MM.1S (cell line): Measurements from ENCODE around the gene FGF21.

Source experiments
- DNase-seq: peaks from one replicate; pipeline ENCODE4 v3.0.0-alpha.2; 2015
- H2AFZ ChIP-seq: fragments of 300-600 bp; sonication (generic); 2 replicates; pipeline ENCODE4 v1.6.0; 2016; ENCODE audit warnings: antibody characterized with exemption, low read length
- H3F3A ChIP-seq: fragments of 300-600 bp; sonication (generic); 2 replicates; pipeline ENCODE4 v1.6.1; 2016; ENCODE audit warnings: mild to moderate bottlenecking, antibody characterized with exemption, low read length, moderate library complexity, mixed read lengths; ENCODE audit not compliant: insufficient read depth
- H3K27ac ChIP-seq: fragments of 300-600 bp; sonication (generic); 2 replicates; pipeline ENCODE4 v1.5.1; 2016; ENCODE audit warnings: mild to moderate bottlenecking, low read length
- H3K27me3 ChIP-seq: fragments of 300-600 bp; sonication (generic); replicated peaks from 2 replicates; pipeline ENCODE4 v1.6.0; 2016; ENCODE audit warnings: low read length; ENCODE audit not compliant: insufficient read depth
- H3K36me3 ChIP-seq: fragments of 300-600 bp; sonication (generic); replicated peaks from 2 replicates; pipeline ENCODE4 v1.6.1; 2016; ENCODE audit warnings: mild to moderate bottlenecking, low read length, mixed read lengths; ENCODE audit not compliant: insufficient read depth
- H3K4me1 ChIP-seq: fragments of 300-600 bp; sonication (generic); 2 replicates; pipeline ENCODE4 v1.6.1; 2016; ENCODE audit warnings: low read length, mixed read lengths
- H3K4me2 ChIP-seq: fragments of 300-600 bp; sonication (generic); 2 replicates; pipeline ENCODE4 v1.6.0; 2016; ENCODE audit warnings: low read depth, low read length
- H3K4me3 ChIP-seq: fragments of 300-600 bp; sonication (generic); 2 replicates; pipeline ENCODE4 v1.5.1; 2016; ENCODE audit warnings: low read length, mixed read lengths
- H3K79me2 ChIP-seq: fragments of 300-600 bp; sonication (generic); 2 replicates; pipeline ENCODE4 v1.6.1; 2016; ENCODE audit warnings: mixed run types, low read length, mixed read lengths
- H3K9ac ChIP-seq: fragments of 300-600 bp; sonication (generic); 2 replicates; pipeline ENCODE4 v1.6.1; 2016; ENCODE audit warnings: low read length, mixed read lengths
- H3K9me2 ChIP-seq: fragments of 300-600 bp; sonication (generic); replicated peaks from 2 replicates; pipeline ENCODE4 v1.6.1; 2016; ENCODE audit warnings: mild to moderate bottlenecking, low read length, mixed read lengths; ENCODE audit not compliant: insufficient read depth
- H3K9me3 ChIP-seq: fragments of 300-600 bp; sonication (generic); replicated peaks from 2 replicates; pipeline ENCODE4 v1.6.1; 2016; ENCODE audit warnings: mild to moderate bottlenecking, low read length, mixed read lengths; ENCODE audit not compliant: insufficient read depth
- H4K20me1 ChIP-seq: fragments of 300-600 bp; sonication (generic); 2 replicates; pipeline ENCODE4 v1.6.1; 2016; ENCODE audit warnings: mild to moderate bottlenecking, low read length, moderate library complexity, mixed read lengths; ENCODE audit not compliant: insufficient read depth
- EZH2 ChIP-seq: fragments of 300-600 bp; sonication (generic); optimal IDR thresholded peaks from 2 replicates; pipeline ENCODE3; 2017; ENCODE audit warnings: low read depth, mild to moderate bottlenecking, antibody characterized with exemption, low read length, mixed read lengths
- EZH2phosphoT487 ChIP-seq: fragments of 300-600 bp; sonication (generic); IDR thresholded peaks from 2 replicates; pipeline ENCODE4 v1.6.1; 2018; ENCODE audit warnings: antibody characterized with exemption, low read length
- TF ChIP-seq, protein P1 (sequence below): fragments of 300-600 bp; sonication (generic); IDR thresholded peaks from 2 replicates; pipeline ENCODE4 v1.5.1; 2016; ENCODE audit warnings: antibody characterized with exemption, low read length, mixed read lengths

The FGF21 gene

DNA sequence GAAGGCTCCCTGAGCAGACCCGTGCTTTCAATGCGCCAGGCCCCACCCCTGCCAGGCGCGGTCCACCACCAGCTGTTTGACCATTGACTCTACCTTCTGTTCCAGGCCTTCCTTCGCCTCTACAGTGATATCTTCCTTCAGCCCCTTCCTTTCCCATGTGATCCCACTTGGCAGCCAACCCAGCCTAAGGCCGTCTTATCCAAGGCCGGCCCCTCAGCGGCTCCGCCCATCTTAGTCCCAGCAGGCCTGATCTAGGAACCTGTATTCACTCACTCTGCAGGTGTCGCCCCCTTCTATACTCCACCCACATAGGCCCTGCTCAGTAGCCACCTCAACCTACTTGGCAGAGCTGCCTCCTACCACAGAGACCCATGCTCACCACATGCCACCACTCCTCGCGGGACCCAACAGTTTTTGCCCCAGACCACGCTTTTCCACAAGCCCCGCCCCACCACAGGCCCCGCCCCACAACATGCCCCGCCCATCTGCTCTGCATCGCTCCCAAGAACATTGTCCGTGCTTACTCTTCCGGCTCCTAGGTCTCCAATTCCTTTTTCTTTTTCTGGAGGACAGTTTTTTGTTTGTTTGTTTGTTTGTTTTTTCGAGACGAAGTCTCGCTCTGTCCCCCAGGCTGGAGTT lies 17.8 kb upstream of the FGF21 start:
- H3K4me3 ChIP-seq: no peak overlapping the region
- no peaks in the 10 kb centered on the region for H3K4me1 ChIP-seq
- no peaks in the 10 kb centered on the region for H3K36me3 ChIP-seq
- no peaks in the 10 kb centered on the region for H3K9me3 ChIP-seq
- no peaks in the 10 kb centered on the region for H4K20me1 ChIP-seq
- no peak for DNase-seq
- TF ChIP-seq EZH2phosphoT487: no peak
- no peak for TF ChIP-seq EZH2
- TF ChIP-seq, protein P1, sequence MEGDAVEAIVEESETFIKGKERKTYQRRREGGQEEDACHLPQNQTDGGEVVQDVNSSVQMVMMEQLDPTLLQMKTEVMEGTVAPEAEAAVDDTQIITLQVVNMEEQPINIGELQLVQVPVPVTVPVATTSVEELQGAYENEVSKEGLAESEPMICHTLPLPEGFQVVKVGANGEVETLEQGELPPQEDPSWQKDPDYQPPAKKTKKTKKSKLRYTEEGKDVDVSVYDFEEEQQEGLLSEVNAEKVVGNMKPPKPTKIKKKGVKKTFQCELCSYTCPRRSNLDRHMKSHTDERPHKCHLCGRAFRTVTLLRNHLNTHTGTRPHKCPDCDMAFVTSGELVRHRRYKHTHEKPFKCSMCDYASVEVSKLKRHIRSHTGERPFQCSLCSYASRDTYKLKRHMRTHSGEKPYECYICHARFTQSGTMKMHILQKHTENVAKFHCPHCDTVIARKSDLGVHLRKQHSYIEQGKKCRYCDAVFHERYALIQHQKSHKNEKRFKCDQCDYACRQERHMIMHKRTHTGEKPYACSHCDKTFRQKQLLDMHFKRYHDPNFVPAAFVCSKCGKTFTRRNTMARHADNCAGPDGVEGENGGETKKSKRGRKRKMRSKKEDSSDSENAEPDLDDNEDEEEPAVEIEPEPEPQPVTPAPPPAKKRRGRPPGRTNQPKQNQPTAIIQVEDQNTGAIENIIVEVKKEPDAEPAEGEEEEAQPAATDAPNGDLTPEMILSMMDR: no peak
- H2AFZ ChIP-seq: no peak overlapping the region
- no peaks in the 10 kb centered on the region for H3K9me2 ChIP-seq
- no peak overlapping the region for H3K4me2 ChIP-seq
- no peak overlapping the region for H3K27ac ChIP-seq
- H3K27me3 ChIP-seq: peaks cover 70% of the 10 kb centered on the region
- no peak overlapping the region for H3K9ac ChIP-seq
- H3K79me2 ChIP-seq: no peaks in the 10 kb centered on the region
- H3F3A ChIP-seq: no peaks in the 10 kb centered on the region

DNA sequence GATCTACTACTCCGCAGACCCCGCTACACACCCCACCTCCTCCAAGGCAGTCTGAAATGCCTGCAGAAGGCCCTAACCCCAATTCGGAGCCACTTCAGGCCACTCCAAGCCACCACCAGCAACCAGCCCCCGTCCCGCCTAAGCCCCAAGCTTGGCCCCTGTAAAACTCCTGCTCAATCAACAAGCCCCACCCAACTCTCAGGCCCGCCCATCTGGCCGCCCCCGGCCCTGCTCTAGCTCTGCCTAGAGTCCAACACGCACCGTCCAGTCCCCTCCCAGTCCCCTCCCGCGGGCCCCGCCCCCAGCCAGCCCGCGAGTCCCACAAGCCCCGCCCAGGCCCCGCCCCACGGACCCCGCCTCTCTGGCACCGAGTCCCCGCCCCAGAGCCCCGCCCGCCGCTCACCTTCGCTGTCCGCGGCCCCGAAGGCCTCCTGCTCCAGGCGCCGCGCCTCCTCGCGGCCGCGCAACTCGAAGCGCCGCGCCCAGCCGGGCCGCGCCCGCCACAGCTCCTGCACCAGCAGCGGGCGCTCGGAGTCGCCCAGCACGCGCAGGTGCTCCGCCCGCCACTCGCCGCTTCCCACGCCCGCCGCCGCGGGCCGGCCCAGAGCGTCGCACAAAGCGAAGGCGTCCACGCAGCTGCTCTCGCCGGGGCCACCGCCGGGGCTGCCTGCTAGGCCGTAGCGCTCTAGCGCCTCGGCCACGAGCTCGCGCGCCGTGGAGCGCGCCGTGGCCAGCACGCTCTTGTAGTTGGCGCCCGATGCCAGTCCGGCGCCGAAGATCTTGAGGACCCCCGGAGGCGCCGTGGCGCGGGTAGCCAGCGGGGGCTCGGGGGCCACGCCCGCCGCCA lies 16.5 kb upstream of the FGF21 start:
- Histone ChIP-seq H3K4me1 (no peaks in the 10 kb centered on the region), H3K9ac (no peak overlapping the region), H3K36me3 (no peaks in the 10 kb centered on the region), H4K20me1 (no peaks in the 10 kb centered on the region), H3K9me3 (no peaks in the 10 kb centered on the region), H3F3A (no peaks in the 10 kb centered on the region), H3K9me2 (no peaks in the 10 kb centered on the region), H3K27ac (no peak overlapping the region), H3K79me2 (no peaks in the 10 kb centered on the region), H3K4me3 (no peak overlapping the region), H3K27me3 (peaks cover 62% of the 10 kb centered on the region), H2AFZ (no peak overlapping the region), H3K4me2 (no peak overlapping the region)
- peak; percentile 26 for DNase-seq
- TF ChIP-seq EZH2: no peak
- TF ChIP-seq, protein P1: no peak

GRCh38 chr19:48739404-48740163 lies 15.7 kb upstream of the FGF21 start:
- H3K4me3 ChIP-seq: no peak overlapping the region
- H3K27ac ChIP-seq: no peak overlapping the region
- peaks cover 63% of the 10 kb centered on the region for H3K27me3 ChIP-seq
- no peak overlapping the region for H3K4me2 ChIP-seq
- H3K36me3 ChIP-seq: no peaks in the 10 kb centered on the region
- no peak overlapping the region for H2AFZ ChIP-seq
- DNase-seq: no peak
- TF ChIP-seq, protein P1: no peak
- TF ChIP-seq EZH2phosphoT487 (no peak), EZH2 (no peak)
- no peak overlapping the region for H3K9ac ChIP-seq
- H3F3A ChIP-seq: no peaks in the 10 kb centered on the region
- H3K4me1 ChIP-seq: no peaks in the 10 kb centered on the region
- H3K9me3 ChIP-seq: no peaks in the 10 kb centered on the region
- H4K20me1 ChIP-seq: no peaks in the 10 kb centered on the region
- H3K9me2 ChIP-seq: no peaks in the 10 kb centered on the region
- H3K79me2 ChIP-seq: no peaks in the 10 kb centered on the region
